Measurements from ENCODE around the gene RUNX2. TPM values are rescaled to one million over a fixed set of nuclear protein-coding genes. Genes with fewer than 3 reads are reported as not detected.

RUNX2 gene
- total and polyA plus RNA-seq, 2 experiments from 2014 or later: 0.66 to 1.7 TPM

GRCh38 chr6:45556828-45557227, 228.7 kb downstream of the RUNX2 start:
- Histone ChIP-seq H3F3A (replicated peaks; ENCODE audit: low read depth) (no peaks in the 10 kb centered on the region), H4K20me1 (replicated peaks; ENCODE audit: insufficient read depth) (no peaks in the 10 kb centered on the region), H3K79me2 (replicated peaks; ENCODE audit: insufficient read depth) (no peaks in the 10 kb centered on the region), H3K4me2 (no peak overlapping the region), H3K4me1 (ENCODE audit: insufficient read depth) (no peaks in the 10 kb centered on the region), H3K27me3 (ENCODE audit: insufficient read depth) (no peaks in the 10 kb centered on the region), H3K9me2 (ENCODE audit: insufficient read depth) (peaks cover 7% of the 10 kb centered on the region; the same call in 1 of the 2 replicates), H3K4me3 (no peak overlapping the region), H3K36me3 (ENCODE audit: insufficient read depth) (no peaks in the 10 kb centered on the region), H2AFZ (peak overlapping the region; percentile 4; the same call in 1 of the 2 replicates), H3K27ac (ENCODE audit: low read depth) (no peak overlapping the region)
- Mint-ChIP-seq H3K4me3 (no peak overlapping the region), H3K27me3 (ENCODE audit: insufficient read depth, low read depth, poor library complexity) (peaks cover 4% of the 10 kb centered on the region), H3K9me3 (no peaks in the 10 kb centered on the region), H3K4me1 (peaks cover 3% of the 10 kb centered on the region; the same call in 1 of the 3 replicates), H3K27ac (no peak overlapping the region), H3K36me3 (ENCODE audit: low read depth) (no peaks in the 10 kb centered on the region)
- ATAC-seq (no peak), DNase-seq (ENCODE audit: low spot score) (no peak)
- TF ChIP-seq STAT1 (IDR thresholded peaks at IDR 0.05; ENCODE audit: unreplicated experiment): no peak

- H3K4me3 Mint-ChIP-seq: no peak overlapping the region
- Histone ChIP-seq H3K36me3 (ENCODE audit: insufficient read depth) (no peaks in the 10 kb centered on the region), H2AFZ (no peak overlapping the region)
These were observed 229.3 kb downstream of the RUNX2 start for GRCh38 chr6:45557454-45557853.

More at GRCh38 chr6:45557454-45557853, 229.3 kb downstream of the RUNX2 start:
- no peak overlapping the region for H3K27ac Mint-ChIP-seq
- Histone ChIP-seq H3K9me2 (ENCODE audit: insufficient read depth) (peaks cover 7% of the 10 kb centered on the region; the same call in 1 of the 2 replicates), H3K4me3 (no peak overlapping the region), H3F3A (replicated peaks; ENCODE audit: low read depth) (no peaks in the 10 kb centered on the region), H3K27ac (ENCODE audit: low read depth) (no peak overlapping the region), H3K4me2 (no peak overlapping the region), H3K79me2 (replicated peaks; ENCODE audit: insufficient read depth) (no peaks in the 10 kb centered on the region), H3K27me3 (ENCODE audit: insufficient read depth) (no peaks in the 10 kb centered on the region), H4K20me1 (replicated peaks; ENCODE audit: insufficient read depth) (no peaks in the 10 kb centered on the region), H3K4me1 (ENCODE audit: insufficient read depth) (no peaks in the 10 kb centered on the region)
- TF ChIP-seq CREB1 (CRISPR knock-in tag; IDR thresholded peaks at IDR 0.05; ENCODE audit: low read depth): no peak
- no peak for TF ChIP-seq ZNF331 (CRISPR knock-in tag; IDR thresholded peaks at IDR 0.05; ENCODE audit: low read depth)
- no peak for TF ChIP-seq EZH2 (IDR thresholded peaks at IDR 0.05; ENCODE audit: low read depth, unreplicated experiment)
- no peak for TF ChIP-seq ETS1 (IDR thresholded peaks at IDR 0.05)
- no peak for TF ChIP-seq ZNF462 (CRISPR knock-in tag; IDR thresholded peaks at IDR 0.05)
- no peaks in the 10 kb centered on the region for H3K9me3 Mint-ChIP-seq
- ATAC-seq (no peak), DNase-seq (ENCODE audit: low spot score) (no peak)
- H3K4me1 Mint-ChIP-seq: peaks cover 3% of the 10 kb centered on the region; the same call in 1 of the 3 replicates
- peaks cover 4% of the 10 kb centered on the region for H3K27me3 Mint-ChIP-seq (ENCODE audit: insufficient read depth, low read depth, poor library complexity)
- no peaks in the 10 kb centered on the region for H3K36me3 Mint-ChIP-seq (ENCODE audit: low read depth)
